ENCODE data around the gene HAUS5.
"Not testable (repeated sequence)": the region's sequence is repeated elsewhere in the genome, so short reads cannot be mapped to it uniquely, and the experiment has no call there.

Gene HAUS5

GRCh38 chr19:35612559-35613321 is at the start of gene HAUS5:
HAUS5 (plus strand) TSS chr19:35612735; CDS start chr19:35612795, 60 bp downstream.
- DNase-seq (ENCODE audit: low spot score): peak; percentile 94

GRCh38 chr19:35562776-35563175 is 49.8 kb upstream of the HAUS5 start:
- DNase-seq (ENCODE audit: low spot score): no peak

GRCh38 chr19:35563207-35563829 is 49.2 kb upstream of the HAUS5 start, which contains the start of gene ATP4A:
ATP4A (minus strand) TSS chr19:35563658; CDS start chr19:35563629, 29 bp downstream.
- no peak for DNase-seq (ENCODE audit: low spot score)

- DNase-seq (ENCODE audit: low spot score): no peak
Observed at GRCh38 chr19:35565016-35565856, 47.3 kb upstream of the HAUS5 start.

- DNase-seq (ENCODE audit: low spot score): no peak
Observed at GRCh38 chr19:35566738-35567137, 45.8 kb upstream of the HAUS5 start.

GRCh38 chr19:35569281-35569781 is 43.2 kb upstream of the HAUS5 start:
- DNase-seq (ENCODE audit: low spot score): no peak

GRCh38 chr19:35571406-35571965 is 41.0 kb upstream of the HAUS5 start:
- no peak for DNase-seq (ENCODE audit: low spot score)

GRCh38 chr19:35577918-35578317 is 34.6 kb upstream of the HAUS5 start:
- no peak for DNase-seq (ENCODE audit: low spot score)

- no peak for DNase-seq (ENCODE audit: low spot score)
Observed at GRCh38 chr19:35578707-35579106, 33.8 kb upstream of the HAUS5 start.

GRCh38 chr19:35582760-35583159 is 29.8 kb upstream of the HAUS5 start:
- no peak for DNase-seq (ENCODE audit: low spot score)

GRCh38 chr19:35585848-35586247 is 26.7 kb upstream of the HAUS5 start, which contains the start of gene PMIS2:
PMIS2 (plus strand) TSS chr19:35586173; CDS start chr19:35586260, 87 bp downstream.
- no peak for DNase-seq (ENCODE audit: low spot score)

- no peak for DNase-seq (ENCODE audit: low spot score)
Observed at GRCh38 chr19:35587321-35587720, 25.2 kb upstream of the HAUS5 start.

GRCh38 chr19:35590875-35591274 is 21.7 kb upstream of the HAUS5 start:
- DNase-seq (ENCODE audit: low spot score): no peak

GRCh38 chr19:35592226-35592625 is 20.3 kb upstream of the HAUS5 start:
- no peak for DNase-seq (ENCODE audit: low spot score)

GRCh38 chr19:35595026-35595425 is 17.5 kb upstream of the HAUS5 start:
- not testable (repeated sequence) for DNase-seq (ENCODE audit: low spot score)

- no peak for DNase-seq (ENCODE audit: low spot score)
Observed at GRCh38 chr19:35595928-35596327, 16.6 kb upstream of the HAUS5 start.

GRCh38 chr19:35596366-35596999 is 16.1 kb upstream of the HAUS5 start:
- DNase-seq (ENCODE audit: low spot score): no peak

GRCh38 chr19:35601971-35602370 is 10.6 kb upstream of the HAUS5 start:
- no peak for DNase-seq (ENCODE audit: low spot score)

GRCh38 chr19:35604436-35604835 is 8.1 kb upstream of the HAUS5 start:
- DNase-seq (ENCODE audit: low spot score): not testable (repeated sequence)

GRCh38 chr19:35607170-35607569 is 5.4 kb upstream of the HAUS5 start:
- not testable (repeated sequence) for DNase-seq (ENCODE audit: low spot score)

- DNase-seq (ENCODE audit: low spot score): no peak
Observed at GRCh38 chr19:35607661-35608060, 4.9 kb upstream of the HAUS5 start.

Data from RKO (cell line).